BLaER1 (cell line): ENCODE results near the gene MBP.

Source experiments
- H3K27ac ChIP-seq: shearing (Covaris generic); formaldehyde crosslinking; 2 replicates; pipeline ENCODE4 v1.8.1; 2022
- H3K27me3 ChIP-seq: shearing (Covaris generic); formaldehyde crosslinking; 2 replicates; pipeline ENCODE4 v1.8.1; 2022
- H3K36me3 ChIP-seq: shearing (Covaris generic); formaldehyde crosslinking; 2 replicates; pipeline ENCODE4 v1.8.1; 2022
- H3K4me1 ChIP-seq: shearing (Covaris generic); formaldehyde crosslinking; 2 replicates; pipeline ENCODE4 v1.8.1; 2022
- H3K4me2 ChIP-seq: shearing (Covaris generic); formaldehyde crosslinking; 2 replicates; pipeline ENCODE4 v1.8.1; 2022
- H3K4me3 ChIP-seq: shearing (Covaris generic); formaldehyde crosslinking; 2 replicates; pipeline ENCODE4 v1.8.1; 2022
- H3K9ac ChIP-seq: shearing (Covaris generic); formaldehyde crosslinking; 2 replicates; pipeline ENCODE4 v1.8.1; 2022
- H3K9me3 ChIP-seq: shearing (Covaris generic); formaldehyde crosslinking; 2 replicates; pipeline ENCODE4 v1.8.1; 2022
- H4K20me1 ChIP-seq: shearing (Covaris generic); formaldehyde crosslinking; 2 replicates; pipeline ENCODE4 v1.8.1; 2022
- Cebpa-rat ChIP-seq: shearing (Covaris generic); IDR thresholded peaks from 2 replicates; pipeline ENCODE4 v1.8.1; 2022

Gene MBP

GRCh38 chr18:77006305-77007175, 126.0 kb downstream of the MBP start:
- Histone ChIP-seq H3K36me3 (peaks cover 39% of the 10 kb centered on the region), H3K9ac (no peak overlapping the region)

GRCh38 chr18:77005651-77006195, 126.9 kb downstream of the MBP start:
- TF ChIP-seq Cebpa-rat, result no peak
- H3K9ac ChIP-seq, result no peak overlapping the region
- no peak overlapping the region for H3K4me3 ChIP-seq
- no peak overlapping the region for H3K27ac ChIP-seq
- H4K20me1 ChIP-seq, result peaks cover 29% of the 10 kb centered on the region
- peak overlapping the region; percentile 85 for H3K4me2 ChIP-seq
- peaks cover 65% of the 10 kb centered on the region for H3K4me1 ChIP-seq
- peaks cover 31% of the 10 kb centered on the region for H3K36me3 ChIP-seq
- H3K9me3 ChIP-seq, result no peaks in the 10 kb centered on the region
- peaks cover 4% of the 10 kb centered on the region; the same call in 1 of the 2 replicates for H3K27me3 ChIP-seq

More at GRCh38 chr18:77006305-77007175, 126.0 kb downstream of the MBP start:
- H3K9me3 ChIP-seq, result no peaks in the 10 kb centered on the region
- H3K4me1 ChIP-seq, result peaks cover 67% of the 10 kb centered on the region
- H3K4me2 ChIP-seq, result no peak overlapping the region; the same call in 1 of the 2 replicates
- TF ChIP-seq Cebpa-rat, result 0 out of 2 replicates have a peak, but pooled peaks have one; percentile 47
- no peak overlapping the region for H3K4me3 ChIP-seq
- H3K27ac ChIP-seq, result no peak overlapping the region
- peaks cover 37% of the 10 kb centered on the region for H4K20me1 ChIP-seq
- H3K27me3 ChIP-seq, result peaks cover 4% of the 10 kb centered on the region; the same call in 1 of the 2 replicates

GRCh38 chr18:77004555-77005380, 127.8 kb downstream of the MBP start:
- Histone ChIP-seq H3K4me1 (peaks cover 60% of the 10 kb centered on the region), H3K9me3 (no peaks in the 10 kb centered on the region), H3K9ac (peak overlapping the region; percentile 30; the same call in 1 of the 2 replicates), H3K27ac (peak overlapping the region; percentile 48; the same call in 1 of the 2 replicates), H3K4me2 (peak overlapping the region; percentile 85), H3K4me3 (no peak overlapping the region), H3K27me3 (peaks cover 4% of the 10 kb centered on the region; the same call in 1 of the 2 replicates), H4K20me1 (peaks cover 20% of the 10 kb centered on the region), H3K36me3 (peaks cover 31% of the 10 kb centered on the region)
- TF ChIP-seq Cebpa-rat, result no peak

- no peak overlapping the region for H3K4me2 ChIP-seq
- no peaks in the 10 kb centered on the region for H3K9me3 ChIP-seq
- H3K27me3 ChIP-seq, result peaks cover 4% of the 10 kb centered on the region; the same call in 1 of the 2 replicates
- peaks cover 46% of the 10 kb centered on the region for H3K4me1 ChIP-seq
- no peak for TF ChIP-seq Cebpa-rat
- peaks cover 5% of the 10 kb centered on the region for H4K20me1 ChIP-seq
- H3K4me3 ChIP-seq, result no peak overlapping the region
- H3K27ac ChIP-seq, result no peak overlapping the region
- no peak overlapping the region for H3K9ac ChIP-seq
- H3K36me3 ChIP-seq, result peaks cover 20% of the 10 kb centered on the region
Measured at GRCh38 chr18:77003316-77003715, 129.3 kb downstream of the MBP start.

GRCh38 chr18:77002496-77002895, 130.1 kb downstream of the MBP start:
- H3K36me3 ChIP-seq, result peaks cover 17% of the 10 kb centered on the region
- TF ChIP-seq Cebpa-rat, result no peak
- H3K27me3 ChIP-seq, result peaks cover 4% of the 10 kb centered on the region; the same call in 1 of the 2 replicates
- no peak overlapping the region for H3K9ac ChIP-seq
- no peak overlapping the region for H3K4me2 ChIP-seq
- H3K9me3 ChIP-seq, result no peaks in the 10 kb centered on the region
- peaks cover 42% of the 10 kb centered on the region for H3K4me1 ChIP-seq
- no peaks in the 10 kb centered on the region for H4K20me1 ChIP-seq
- no peak overlapping the region for H3K27ac ChIP-seq
- no peak overlapping the region for H3K4me3 ChIP-seq

- Histone ChIP-seq H3K36me3 (peaks cover 17% of the 10 kb centered on the region), H3K9me3 (no peaks in the 10 kb centered on the region), H4K20me1 (no peaks in the 10 kb centered on the region), H3K27me3 (peaks cover 4% of the 10 kb centered on the region; the same call in 1 of the 2 replicates), H3K27ac (no peak overlapping the region), H3K4me1 (peaks cover 42% of the 10 kb centered on the region), H3K4me3 (no peak overlapping the region), H3K4me2 (no peak overlapping the region), H3K9ac (no peak overlapping the region)
- no peak for TF ChIP-seq Cebpa-rat
Measured at GRCh38 chr18:77001979-77002378, 130.6 kb downstream of the MBP start.

GRCh38 chr18:77001041-77001440, 131.5 kb downstream of the MBP start:
- H3K27ac ChIP-seq, result no peak overlapping the region
- no peak for TF ChIP-seq Cebpa-rat

GRCh38 chr18:77000527-77000926, 132.1 kb downstream of the MBP start:
- H3K4me1 ChIP-seq, result peaks cover 33% of the 10 kb centered on the region
- no peak overlapping the region for H3K4me3 ChIP-seq
- H3K4me2 ChIP-seq, result peak overlapping the region; percentile 46
- H3K27me3 ChIP-seq, result peaks cover 3% of the 10 kb centered on the region; the same call in 1 of the 2 replicates
- no peak overlapping the region for H3K9ac ChIP-seq
- H3K27ac ChIP-seq, result no peak overlapping the region
- H4K20me1 ChIP-seq, result no peaks in the 10 kb centered on the region
- TF ChIP-seq Cebpa-rat, result no peak
- no peaks in the 10 kb centered on the region for H3K9me3 ChIP-seq
- H3K36me3 ChIP-seq, result peaks cover 3% of the 10 kb centered on the region; the same call in 1 of the 2 replicates

More at GRCh38 chr18:77001041-77001440, 131.5 kb downstream of the MBP start:
- H3K4me1 ChIP-seq, result peaks cover 38% of the 10 kb centered on the region
- no peak overlapping the region for H3K4me3 ChIP-seq
- H3K9ac ChIP-seq, result no peak overlapping the region
- H3K9me3 ChIP-seq, result no peaks in the 10 kb centered on the region
- peaks cover 8% of the 10 kb centered on the region for H3K36me3 ChIP-seq
- H3K27me3 ChIP-seq, result peaks cover 4% of the 10 kb centered on the region; the same call in 1 of the 2 replicates
- no peaks in the 10 kb centered on the region for H4K20me1 ChIP-seq
- no peak overlapping the region for H3K4me2 ChIP-seq

- H3K27me3 ChIP-seq, result no peaks in the 10 kb centered on the region
Measured at GRCh38 chr18:76999077-76999476, 133.5 kb downstream of the MBP start.

More at GRCh38 chr18:76999077-76999476, 133.5 kb downstream of the MBP start:
- Histone ChIP-seq H3K4me1 (peaks cover 25% of the 10 kb centered on the region), H3K9ac (no peak overlapping the region), H3K27ac (no peak overlapping the region), H3K9me3 (no peaks in the 10 kb centered on the region), H4K20me1 (no peaks in the 10 kb centered on the region), H3K4me3 (no peak overlapping the region), H3K36me3 (no peaks in the 10 kb centered on the region), H3K4me2 (no peak overlapping the region)
- no peak for TF ChIP-seq Cebpa-rat
